Urinary bladder (tissue), 4 donors: ENCODE measurements around the gene NUP54. TPM values are rescaled to one million over a fixed set of nuclear protein-coding genes. Genes with fewer than 3 reads are reported as not detected.

Experiments
- DNase-seq: peaks from one replicate; pipeline ENCODE4 v3.0.0-alpha.2; 2015; ENCODE audit errors: extremely low spot score
- H3K27ac ChIP-seq: one replicate; pipeline ENCODE4 v1.5.1; 2013; ENCODE audit warnings: low read depth, mild to moderate bottlenecking, moderate library complexity
- H3K36me3 ChIP-seq: one replicate; pipeline ENCODE4 v1.6.1; 2013; ENCODE audit warnings: mild to moderate bottlenecking, moderate library complexity; ENCODE audit not compliant: insufficient read depth
- H3K4me1 ChIP-seq: one replicate; pipeline ENCODE4 v1.6.1; 2013; ENCODE audit warnings: mild to moderate bottlenecking, moderate library complexity; ENCODE audit not compliant: insufficient read depth
- H3K4me3 ChIP-seq: one replicate; pipeline ENCODE4 v1.5.1; 2013; ENCODE audit warnings: low read depth, low read length
- WGBS: extraction: QIAGEN DNeasy Blood & Tissue Kit; methylation state at CpG from one replicate; pipeline ENCODE4 v1.1.7; 2013; 5-methylcytosine and 5-hydroxymethylcytosine counted together
- polyA plus RNA-seq: library from polyadenylated mRNA; stranded (reverse); fragments of 200-250 nt; gene quantifications from one replicate; pipeline ENCODE4 v1.2.3, GENCODE V29; 2013
- total RNA-seq: library from RNA; depleted of rRNA; stranded (reverse); fragments of >200 nt; gene quantifications from one replicate; pipeline ENCODE4 v1.2.3, GENCODE V29; 2014
- donor health status: healthy with polysubstance abuse.
- donor health status: healthy.

Gene NUP54
- total RNA-seq (94.5 TPM), polyA plus RNA-seq (25.1 TPM)

GRCh38 chr4:76148142-76148865 lies at the start of gene NUP54:
TSS of gene NUP54 (minus strand) at chr4:76148397. CDS start at chr4:76148374, 23 bp downstream.
- Histone ChIP-seq H3K4me1 (no peaks in the 10 kb centered on the region), H3K4me3 (peak within 1 kb of the TSS; percentile 77), H3K36me3 (no peaks in the 10 kb centered on the region), H3K27ac (peak within 1 kb of the TSS; percentile 86)
- WGBS: under 1% methylated on average over 47 of the region's 47 CpGs
- DNase-seq: peak; percentile 92

- 58% methylated on average over 10 of the region's 10 CpGs for WGBS
- peaks cover 4% of the 10 kb centered on the region for H3K4me1 ChIP-seq
- H3K36me3 ChIP-seq: peaks cover under 1% of the 10 kb centered on the region
- no peak for DNase-seq
- peak overlapping the region; percentile 43 for H3K27ac ChIP-seq
- no peak overlapping the region for H3K4me3 ChIP-seq
Measured at GRCh38 chr4:76197031-76197743, 49.0 kb upstream of the NUP54 start.

- Histone ChIP-seq H3K36me3 (peaks cover 3% of the 10 kb centered on the region), H3K27ac (no peak overlapping the region), H3K4me1 (peaks cover 4% of the 10 kb centered on the region), H3K4me3 (no peak overlapping the region)
- no peak for DNase-seq
- WGBS: 95% methylated on average over 2 of the region's 2 CpGs
Measured at GRCh38 chr4:76196376-76196775, 48.2 kb upstream of the NUP54 start.

- Histone ChIP-seq H3K4me1 (peaks cover 4% of the 10 kb centered on the region), H3K36me3 (peaks cover 3% of the 10 kb centered on the region)
Measured at GRCh38 chr4:76195326-76195725, 47.1 kb upstream of the NUP54 start.

GRCh38 chr4:76194325-76194724 lies 46.1 kb upstream of the NUP54 start:
- peaks cover 3% of the 10 kb centered on the region for H3K36me3 ChIP-seq
- H3K4me3 ChIP-seq: no peak overlapping the region
- WGBS: 50% methylated on average over 2 of the region's 2 CpGs
- H3K4me1 ChIP-seq: peaks cover 4% of the 10 kb centered on the region
- no peak overlapping the region for H3K27ac ChIP-seq
- no peak for DNase-seq

More at GRCh38 chr4:76195326-76195725, 47.1 kb upstream of the NUP54 start:
- Histone ChIP-seq H3K27ac (no peak overlapping the region), H3K4me3 (no peak overlapping the region)
- 79% methylated on average over 3 of the region's 3 CpGs for WGBS
- no peak for DNase-seq

GRCh38 chr4:76192236-76192635 lies 44.0 kb upstream of the NUP54 start:
- 81% methylated on average over 2 of the region's 2 CpGs for WGBS
- H3K4me1 ChIP-seq: peaks cover 4% of the 10 kb centered on the region
- H3K4me3 ChIP-seq: no peak overlapping the region
- H3K27ac ChIP-seq: no peak overlapping the region
- peaks cover 3% of the 10 kb centered on the region for H3K36me3 ChIP-seq
- DNase-seq: no peak

- Histone ChIP-seq H3K4me3 (no peak overlapping the region), H3K36me3 (peaks cover 3% of the 10 kb centered on the region), H3K4me1 (peaks cover 3% of the 10 kb centered on the region), H3K27ac (no peak overlapping the region)
- 59% methylated on average over 3 of the region's 3 CpGs for WGBS
- no peak for DNase-seq
Measured at GRCh38 chr4:76188557-76188956, 40.4 kb upstream of the NUP54 start.

- H3K4me3 ChIP-seq: no peak overlapping the region
- peaks cover 3% of the 10 kb centered on the region for H3K36me3 ChIP-seq
- H3K4me1 ChIP-seq: no peaks in the 10 kb centered on the region
- DNase-seq: no peak
- H3K27ac ChIP-seq: no peak overlapping the region
Measured at GRCh38 chr4:76188149-76188548, 40.0 kb upstream of the NUP54 start.

GRCh38 chr4:76187152-76187551 lies 39.0 kb upstream of the NUP54 start:
- no peak overlapping the region for H3K4me3 ChIP-seq
- no peak overlapping the region for H3K27ac ChIP-seq
- peaks cover 2% of the 10 kb centered on the region for H3K36me3 ChIP-seq
- 58% methylated on average over 3 of the region's 3 CpGs for whole genome bisulfite sequencing
- no peak for DNase-seq
- no peaks in the 10 kb centered on the region for H3K4me1 ChIP-seq

- H3K36me3 ChIP-seq: peaks cover 3% of the 10 kb centered on the region
- H3K4me3 ChIP-seq: no peak overlapping the region
- WGBS: 95% methylated on average over 5 of the region's 5 CpGs
- no peak overlapping the region for H3K27ac ChIP-seq
- DNase-seq: no peak
- no peaks in the 10 kb centered on the region for H3K4me1 ChIP-seq
Measured at GRCh38 chr4:76182463-76182862, 34.3 kb upstream of the NUP54 start.

- Histone ChIP-seq H3K4me1 (no peaks in the 10 kb centered on the region), H3K36me3 (peaks cover 3% of the 10 kb centered on the region), H3K27ac (no peak overlapping the region), H3K4me3 (no peak overlapping the region)
- WGBS: 58% methylated on average over 11 of the region's 11 CpGs
- no peak for DNase-seq
Measured at GRCh38 chr4:76179398-76180318, 31.5 kb upstream of the NUP54 start.

GRCh38 chr4:76178296-76178695 lies 30.1 kb upstream of the NUP54 start:
- H3K36me3 ChIP-seq: peaks cover 5% of the 10 kb centered on the region
- no peak for DNase-seq
- no peak overlapping the region for H3K4me3 ChIP-seq
- H3K4me1 ChIP-seq: no peaks in the 10 kb centered on the region
- 78% methylated on average over 2 of the region's 2 CpGs for WGBS
- no peak overlapping the region for H3K27ac ChIP-seq

GRCh38 chr4:76177709-76178108 lies 29.5 kb upstream of the NUP54 start:
- Histone ChIP-seq H3K27ac (no peak overlapping the region), H3K4me3 (no peak overlapping the region), H3K4me1 (no peaks in the 10 kb centered on the region), H3K36me3 (peaks cover 5% of the 10 kb centered on the region)
- DNase-seq: no peak
